ENCODE results near the gene ALDOA.

The ALDOA gene

DNA sequence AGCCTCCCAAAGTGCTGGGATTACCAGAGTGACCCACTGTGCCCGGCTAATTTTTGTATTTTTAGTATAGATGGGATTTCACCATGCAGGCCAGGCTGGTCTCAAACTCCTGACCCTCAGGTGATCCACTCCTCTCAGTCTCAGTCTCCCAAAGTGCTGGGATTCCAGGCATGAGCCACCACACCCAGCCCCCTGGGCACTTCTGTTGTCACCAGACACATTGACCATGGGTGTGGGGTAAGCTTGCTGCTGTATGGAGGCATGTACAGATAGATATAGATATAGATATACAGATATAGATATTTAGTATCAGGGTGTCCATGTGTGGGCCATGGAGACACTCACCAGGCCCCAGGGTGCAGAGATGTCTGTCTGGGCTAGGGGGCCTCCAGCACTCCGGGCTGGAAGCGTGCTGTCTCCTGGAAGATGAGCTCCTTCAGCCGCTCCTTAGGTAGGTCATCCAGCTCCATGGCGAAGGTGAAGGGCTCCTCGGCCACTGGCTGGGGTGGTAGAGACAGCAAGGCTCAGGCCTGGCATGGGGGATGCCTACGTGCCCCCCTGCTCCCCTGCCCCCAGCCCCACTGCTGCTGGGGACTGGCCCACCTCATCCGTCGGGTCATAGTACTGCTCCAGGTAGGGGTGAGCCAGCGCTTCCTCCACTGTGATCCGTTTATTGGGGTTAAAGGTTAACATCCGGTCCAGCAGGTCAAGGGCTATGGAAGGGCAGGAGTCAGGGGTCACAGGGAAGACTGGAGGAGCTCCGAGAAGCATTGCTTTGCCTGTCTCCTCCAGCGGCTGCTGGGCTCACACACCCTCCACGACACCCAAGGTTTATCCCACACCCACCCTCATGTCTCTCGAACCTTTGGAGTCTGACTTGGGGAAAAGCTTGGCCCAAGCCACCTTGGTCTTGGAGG is 51.0 kb downstream of the ALDOA start:
- Histone ChIP-seq H3K36me3 (ENCODE audit: control insufficient read depth, insufficient read depth, low read length) (peaks cover 12% of the 10 kb centered on the region), H3K9me3 (ENCODE audit: control insufficient read depth, low read length) (no peaks in the 10 kb centered on the region), H3K4me1 (ENCODE audit: control insufficient read depth, insufficient read depth, low read length) (no peaks in the 10 kb centered on the region), H3K27me3 (ENCODE audit: control insufficient read depth, insufficient read depth, low read length, poor library complexity, severe bottlenecking) (no peaks in the 10 kb centered on the region), H3K27ac (ENCODE audit: insufficient read depth, low read depth, low read length, poor library complexity, severe bottlenecking) (no peak overlapping the region), H3K4me3 (ENCODE audit: insufficient read depth, low read depth, low read length) (no peak overlapping the region)
- WGBS, 2 experiments, result 94 to 97% methylated on average over 16 of the region's 16 CpGs

DNA sequence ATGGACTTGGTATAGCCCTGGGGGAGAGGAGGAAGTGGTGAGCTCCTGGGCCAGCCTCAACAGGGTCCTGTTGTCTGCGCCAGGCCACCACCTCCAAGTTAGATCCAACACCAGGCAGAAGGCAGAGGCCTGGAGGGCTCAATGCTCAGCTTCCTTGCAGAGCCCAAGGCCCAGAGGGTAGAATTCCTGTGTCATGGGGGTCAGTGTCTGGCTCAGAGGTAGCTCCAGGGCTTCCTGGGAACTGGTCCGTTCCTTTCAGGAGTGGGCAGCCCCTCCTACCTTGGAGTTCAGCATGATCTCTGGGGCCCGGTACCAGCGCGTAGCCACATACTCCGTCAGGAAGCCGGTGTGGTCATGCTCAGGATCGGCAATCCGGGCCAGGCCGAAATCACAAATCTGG is 52.2 kb downstream of the ALDOA start:
- H3K27me3 ChIP-seq (ENCODE audit: control insufficient read depth, insufficient read depth, low read length, poor library complexity, severe bottlenecking), result no peaks in the 10 kb centered on the region
- WGBS, 2 experiments, result 94 to 95% methylated on average over 10 of the region's 10 CpGs
- no peak overlapping the region for H3K27ac ChIP-seq (ENCODE audit: insufficient read depth, low read depth, low read length, poor library complexity, severe bottlenecking)
- no peaks in the 10 kb centered on the region for H3K9me3 ChIP-seq (ENCODE audit: control insufficient read depth, low read length)
- H3K4me1 ChIP-seq (ENCODE audit: control insufficient read depth, insufficient read depth, low read length), result no peaks in the 10 kb centered on the region
- peaks cover 12% of the 10 kb centered on the region for H3K36me3 ChIP-seq (ENCODE audit: control insufficient read depth, insufficient read depth, low read length)
- H3K4me3 ChIP-seq (ENCODE audit: insufficient read depth, low read depth, low read length), result no peak overlapping the region

DNA sequence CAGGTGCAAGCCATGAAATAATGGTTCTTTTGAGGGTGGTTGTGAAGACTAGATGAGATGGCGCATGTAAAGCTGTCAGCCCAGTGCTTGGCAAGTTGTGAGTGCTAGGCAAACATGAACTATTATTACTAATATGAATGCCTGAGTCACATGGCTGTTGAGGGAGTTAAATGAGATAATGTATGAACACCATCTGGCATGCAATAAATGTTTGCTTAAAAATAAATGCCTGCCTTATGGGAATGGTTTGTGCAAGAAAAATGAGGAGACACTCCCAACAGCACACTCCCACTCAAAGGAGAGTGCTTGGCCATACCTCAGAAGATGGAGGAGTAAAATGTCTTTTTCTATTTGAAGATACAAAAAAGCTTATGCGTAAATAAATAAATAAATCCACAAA is 53.9 kb downstream of the ALDOA start:
- no peak overlapping the region for H3K27ac ChIP-seq (ENCODE audit: insufficient read depth, low read depth, low read length, poor library complexity, severe bottlenecking)
- 93 to 98% methylated on average over 2 of the region's 2 CpGs for WGBS, 2 experiments
- no peaks in the 10 kb centered on the region for H3K27me3 ChIP-seq (ENCODE audit: control insufficient read depth, insufficient read depth, low read length, poor library complexity, severe bottlenecking)
- no peaks in the 10 kb centered on the region for H3K9me3 ChIP-seq (ENCODE audit: control insufficient read depth, low read length)
- no peak overlapping the region for H3K4me3 ChIP-seq (ENCODE audit: insufficient read depth, low read depth, low read length)
- H3K4me1 ChIP-seq (ENCODE audit: control insufficient read depth, insufficient read depth, low read length), result no peaks in the 10 kb centered on the region
- H3K36me3 ChIP-seq (ENCODE audit: control insufficient read depth, insufficient read depth, low read length), result peaks cover 12% of the 10 kb centered on the region

Data from ectodermal cell (in vitro differentiated cells).